ENCODE results near the gene TNRC6C.

TNRC6C gene

DNA sequence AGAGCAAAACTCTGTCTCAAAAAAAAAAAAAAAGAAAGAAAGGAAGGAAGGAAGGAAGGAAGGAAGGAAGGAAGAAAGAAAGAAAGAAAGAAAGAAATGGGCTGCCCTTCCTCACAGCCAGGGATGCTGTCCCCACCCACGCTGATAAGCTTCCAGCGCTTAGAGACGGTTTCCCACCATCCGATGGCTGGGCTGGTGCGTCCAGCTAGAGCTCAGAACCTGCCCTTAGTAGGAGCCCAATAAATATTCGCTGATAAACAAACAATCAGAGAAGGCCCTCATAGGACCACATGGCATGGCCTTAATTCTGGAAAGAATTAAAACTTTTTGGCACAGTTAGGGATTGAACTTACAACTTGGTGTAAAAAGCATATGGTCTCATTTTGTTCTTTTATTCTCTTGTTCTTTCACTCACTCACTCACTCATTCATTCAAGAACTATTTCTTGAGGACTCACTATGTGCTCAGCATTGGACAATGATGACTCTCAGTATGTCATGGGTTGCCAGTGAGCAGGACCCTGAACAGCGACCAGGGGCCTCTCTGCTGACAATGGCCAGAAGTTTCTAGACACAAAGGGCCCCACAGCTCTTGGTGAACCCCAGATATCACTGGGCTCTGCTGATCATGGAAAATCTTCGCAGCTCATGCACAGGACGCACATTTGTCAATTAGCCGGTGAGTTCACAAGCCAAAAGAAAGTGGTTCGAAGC, 32.5 kb upstream of the TNRC6C start:
- H2BK15ac ChIP-seq (ENCODE audit: low read length): no peak overlapping the region
- H2BK12ac ChIP-seq (ENCODE audit: low read length): peak overlapping the region; percentile 14
- no peaks in the 10 kb centered on the region for H3K79me1 ChIP-seq (ENCODE audit: low read depth, low read length)
- no peak overlapping the region for H3K4me3 ChIP-seq (ENCODE audit: low read length in 2 of 2)
- no peak overlapping the region for H2AFZ ChIP-seq (ENCODE audit: low read length)
- peaks cover 12 to 20% of the 10 kb centered on the region in 2 donors for H3K4me1 ChIP-seq (ENCODE audit: control insufficient read depth in 2 of 2, insufficient read depth in 1 of 2, low read depth in 1 of 2, low read length in 2 of 2)
- no peak overlapping the region for H3K23ac ChIP-seq (ENCODE audit: low read depth, low read length, poor library complexity)
- peaks cover 0 to 12% (median 0%) of the 10 kb centered on the region in 3 experiments for H3K27me3 ChIP-seq (ENCODE audit: control insufficient read depth in 3 of 3, insufficient read depth in 3 of 3, low read depth in 1 of 3, low read length in 3 of 3)
- WGBS, 2 donors (ENCODE audit: extremely low coverage in 2 of 2, insufficient read length in 2 of 2, insufficient replicate concordance in 1 of 2): no CpG with 5 or more reads among the region's 11 CpGs
- H2BK5ac ChIP-seq (ENCODE audit: low read length): no peak overlapping the region
- no peak overlapping the region for H2BK120ac ChIP-seq (ENCODE audit: low read depth, low read length)
- no peak overlapping the region for H3K4ac ChIP-seq (ENCODE audit: low read length)
- H3K14ac ChIP-seq (ENCODE audit: low read length): no peak overlapping the region
- no peaks in the 10 kb centered on the region for H3K36me3 ChIP-seq (replicated peaks in 1 of 2; ENCODE audit: control insufficient read depth in 2 of 2, insufficient read depth in 2 of 2, low read length in 2 of 2)
- H3K4me2 ChIP-seq (ENCODE audit: insufficient read depth, low read length, poor library complexity, severe bottlenecking): no peak overlapping the region
- peaks cover 0 to 2% of the 10 kb centered on the region in 2 donors for H3K9me3 ChIP-seq (replicated peaks in 1 of 2; ENCODE audit: control insufficient read depth in 2 of 2, insufficient read depth in 1 of 2, low read depth in 1 of 2, low read length in 2 of 2)
- H4K8ac ChIP-seq (ENCODE audit: low read depth, low read length): no peak overlapping the region
- H3K18ac ChIP-seq (ENCODE audit: low read length): peak overlapping the region; percentile 55
- H3K27ac ChIP-seq (replicated peaks; ENCODE audit: low read length): no peak overlapping the region
- H2AK5ac ChIP-seq (ENCODE audit: low read depth, low read length): no peak overlapping the region
- DNase-seq (ENCODE audit: low spot score): no peak
- H3K9ac ChIP-seq (ENCODE audit: low read depth, low read length, poor library complexity): no peak overlapping the region
- H4K91ac ChIP-seq (ENCODE audit: low read depth, low read length, poor library complexity): no peak overlapping the region

GRCh38 chr17:77926981-77927380, 31.5 kb upstream of the TNRC6C start:
- Histone ChIP-seq H3K18ac (ENCODE audit: low read length) (no peak overlapping the region), H3K36me3 (replicated peaks in 1 of 2; ENCODE audit: control insufficient read depth in 2 of 2, insufficient read depth in 2 of 2, low read length in 2 of 2) (no peaks in the 10 kb centered on the region), H2BK15ac (ENCODE audit: low read length) (no peak overlapping the region), H2AK5ac (ENCODE audit: low read depth, low read length) (peak overlapping the region; percentile 5), H3K79me1 (ENCODE audit: low read depth, low read length) (no peaks in the 10 kb centered on the region), H3K4ac (ENCODE audit: low read length) (no peak overlapping the region), H3K27me3 (ENCODE audit: control insufficient read depth in 3 of 3, insufficient read depth in 3 of 3, low read depth in 1 of 3, low read length in 3 of 3) (peaks cover 0 to 12% (median 0%) of the 10 kb centered on the region in 3 experiments), H3K4me3 (ENCODE audit: low read length in 2 of 2) (no peak overlapping the region), H2AFZ (ENCODE audit: low read length) (peak overlapping the region; percentile 26), H3K23ac (ENCODE audit: low read depth, low read length, poor library complexity) (no peak overlapping the region), H4K8ac (ENCODE audit: low read depth, low read length) (no peak overlapping the region), H4K91ac (ENCODE audit: low read depth, low read length, poor library complexity) (no peak overlapping the region), H3K14ac (ENCODE audit: low read length) (no peak overlapping the region), H3K27ac (replicated peaks; ENCODE audit: low read length) (no peak overlapping the region), H2BK12ac (ENCODE audit: low read length) (no peak overlapping the region), H2BK5ac (ENCODE audit: low read length) (no peak overlapping the region), H3K4me1 (ENCODE audit: control insufficient read depth in 2 of 2, insufficient read depth in 1 of 2, low read depth in 1 of 2, low read length in 2 of 2) (peaks cover 12 to 25% of the 10 kb centered on the region in 2 donors), H3K4me2 (ENCODE audit: insufficient read depth, low read length, poor library complexity, severe bottlenecking) (no peak overlapping the region), H3K9me3 (replicated peaks in 1 of 2; ENCODE audit: control insufficient read depth in 2 of 2, insufficient read depth in 1 of 2, low read depth in 1 of 2, low read length in 2 of 2) (peaks cover 0 to 2% of the 10 kb centered on the region in 2 donors), H3K9ac (ENCODE audit: low read depth, low read length, poor library complexity) (no peak overlapping the region), H2BK120ac (ENCODE audit: low read depth, low read length) (no peak overlapping the region)
- no CpG with 5 or more reads among the region's 2 CpGs for WGBS, 2 donors (ENCODE audit: extremely low coverage in 2 of 2, insufficient read length in 2 of 2, insufficient replicate concordance in 1 of 2)
- no peak for DNase-seq (ENCODE audit: low spot score)

DNA sequence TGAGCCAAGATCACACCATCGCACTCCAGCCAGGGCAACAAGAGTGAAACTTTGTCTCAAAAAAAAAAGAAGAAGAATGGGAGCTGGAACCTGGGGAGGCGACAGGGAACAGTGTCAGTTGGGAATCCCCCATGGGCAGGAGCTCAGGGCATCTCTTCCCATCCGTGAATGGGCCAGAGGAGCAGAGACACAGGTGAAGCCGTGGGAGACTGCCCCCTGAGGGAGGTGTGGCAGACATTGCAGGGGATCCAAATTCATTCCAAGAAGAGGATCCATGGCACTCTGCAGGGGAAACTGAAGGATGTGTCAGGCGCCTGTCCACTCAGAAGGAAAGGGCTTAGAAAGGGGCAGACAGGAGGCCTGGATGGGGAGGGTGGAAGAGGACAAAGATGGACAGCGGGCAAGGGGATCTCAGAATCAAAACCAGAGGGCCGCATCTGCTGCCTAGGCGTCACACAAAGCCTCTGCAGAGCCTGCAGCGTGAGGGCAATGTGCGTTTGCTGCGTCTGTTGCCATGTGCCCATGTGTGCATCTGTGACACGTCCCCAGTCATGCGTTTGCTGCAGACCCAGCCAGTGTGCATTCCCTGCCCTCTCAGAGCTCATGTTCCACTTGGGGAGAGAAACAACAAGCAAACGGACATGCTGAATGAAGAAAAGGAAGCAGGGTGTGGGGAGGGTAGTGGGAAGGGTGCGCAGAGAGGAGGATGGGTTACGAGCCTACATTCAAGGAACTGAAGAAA, 30.6 kb upstream of the TNRC6C start:
- Histone ChIP-seq H4K91ac (ENCODE audit: low read depth, low read length, poor library complexity) (no peak overlapping the region), H3K23ac (ENCODE audit: low read depth, low read length, poor library complexity) (no peak overlapping the region), H2BK5ac (ENCODE audit: low read length) (no peak overlapping the region), H3K4me1 (ENCODE audit: control insufficient read depth in 2 of 2, insufficient read depth in 1 of 2, low read depth in 1 of 2, low read length in 2 of 2) (peaks cover 9 to 24% of the 10 kb centered on the region in 2 donors), H3K27me3 (ENCODE audit: control insufficient read depth in 3 of 3, insufficient read depth in 3 of 3, low read depth in 1 of 3, low read length in 3 of 3) (peaks cover 0 to 12% (median 0%) of the 10 kb centered on the region in 3 experiments), H2BK120ac (ENCODE audit: low read depth, low read length) (no peak overlapping the region), H3K14ac (ENCODE audit: low read length) (no peak overlapping the region), H2BK15ac (ENCODE audit: low read length) (no peak overlapping the region), H3K9me3 (replicated peaks in 1 of 2; ENCODE audit: control insufficient read depth in 2 of 2, insufficient read depth in 1 of 2, low read depth in 1 of 2, low read length in 2 of 2) (peaks cover 0 to 2% of the 10 kb centered on the region in 2 donors), H2BK12ac (ENCODE audit: low read length) (peak overlapping the region; percentile 88), H3K4me2 (ENCODE audit: insufficient read depth, low read length, poor library complexity, severe bottlenecking) (no peak overlapping the region), H3K36me3 (replicated peaks in 1 of 2; ENCODE audit: control insufficient read depth in 2 of 2, insufficient read depth in 2 of 2, low read length in 2 of 2) (no peaks in the 10 kb centered on the region), H2AK5ac (ENCODE audit: low read depth, low read length) (no peak overlapping the region), H3K18ac (ENCODE audit: low read length) (peak overlapping the region; percentile 74), H3K27ac (replicated peaks; ENCODE audit: low read length) (no peak overlapping the region), H3K4me3 (ENCODE audit: low read length in 2 of 2) (peak overlapping the region in 1 of 2 donors; percentile 65), H3K79me1 (ENCODE audit: low read depth, low read length) (no peaks in the 10 kb centered on the region), H3K9ac (ENCODE audit: low read depth, low read length, poor library complexity) (no peak overlapping the region), H3K4ac (ENCODE audit: low read length) (no peak overlapping the region), H2AFZ (ENCODE audit: low read length) (no peak overlapping the region), H4K8ac (ENCODE audit: low read depth, low read length) (no peak overlapping the region)
- no peak for DNase-seq (ENCODE audit: low spot score)
- WGBS, 2 donors (ENCODE audit: extremely low coverage in 2 of 2, insufficient read length in 2 of 2, insufficient replicate concordance in 1 of 2): no CpG with 5 or more reads among the region's 16 CpGs

- Histone ChIP-seq H2AFZ (ENCODE audit: low read length) (no peak overlapping the region), H4K91ac (ENCODE audit: low read depth, low read length, poor library complexity) (no peak overlapping the region), H3K36me3 (replicated peaks in 1 of 2; ENCODE audit: control insufficient read depth in 2 of 2, insufficient read depth in 2 of 2, low read length in 2 of 2) (no peaks in the 10 kb centered on the region), H3K4me1 (ENCODE audit: control insufficient read depth in 2 of 2, insufficient read depth in 1 of 2, low read depth in 1 of 2, low read length in 2 of 2) (peaks cover 9 to 24% of the 10 kb centered on the region in 2 donors), H4K8ac (ENCODE audit: low read depth, low read length) (no peak overlapping the region), H2BK15ac (ENCODE audit: low read length) (no peak overlapping the region), H3K4me3 (ENCODE audit: low read length in 2 of 2) (no peak overlapping the region), H3K27me3 (ENCODE audit: control insufficient read depth in 3 of 3, insufficient read depth in 3 of 3, low read depth in 1 of 3, low read length in 3 of 3) (peaks cover 0 to 12% (median 0%) of the 10 kb centered on the region in 3 experiments), H2BK120ac (ENCODE audit: low read depth, low read length) (no peak overlapping the region), H3K14ac (ENCODE audit: low read length) (no peak overlapping the region), H3K18ac (ENCODE audit: low read length) (no peak overlapping the region), H3K4me2 (ENCODE audit: insufficient read depth, low read length, poor library complexity, severe bottlenecking) (no peak overlapping the region), H3K4ac (ENCODE audit: low read length) (no peak overlapping the region), H3K27ac (replicated peaks; ENCODE audit: low read length) (no peak overlapping the region), H3K79me1 (ENCODE audit: low read depth, low read length) (no peaks in the 10 kb centered on the region), H2BK5ac (ENCODE audit: low read length) (no peak overlapping the region), H3K9ac (ENCODE audit: low read depth, low read length, poor library complexity) (no peak overlapping the region), H3K23ac (ENCODE audit: low read depth, low read length, poor library complexity) (no peak overlapping the region), H2BK12ac (ENCODE audit: low read length) (no peak overlapping the region), H3K9me3 (replicated peaks in 1 of 2; ENCODE audit: control insufficient read depth in 2 of 2, insufficient read depth in 1 of 2, low read depth in 1 of 2, low read length in 2 of 2) (peaks cover 0 to 2% of the 10 kb centered on the region in 2 donors), H2AK5ac (ENCODE audit: low read depth, low read length) (peak overlapping the region; percentile 32)
- no peak for DNase-seq (ENCODE audit: low spot score)
- no CpG with 5 or more reads among the region's 3 CpGs for WGBS, 2 donors (ENCODE audit: extremely low coverage in 2 of 2, insufficient read length in 2 of 2, insufficient replicate concordance in 1 of 2)
Observed at GRCh38 chr17:77928519-77929179, 29.9 kb upstream of the TNRC6C start.

Measured in neuronal stem cell (in vitro differentiated cells).